GM19023 (cell line): Measurements from ENCODE around the gene ARL4D.
"Not testable (repeated sequence)": the region's sequence is repeated elsewhere in the genome, so short reads cannot be mapped to it uniquely, and the experiment has no call there.

Source experiments
- ATAC-seq: cut with Tn5 transposase; IDR thresholded peaks from one replicate; pipeline ENCODE4 v1.9.1; 2021; ENCODE audit warnings: mild to moderate bottlenecking, moderate library complexity; ENCODE audit not compliant: unreplicated experiment

ARL4D gene

GRCh38 chr17:43393944-43394482 is 4.8 kb upstream of the ARL4D start:
- ATAC-seq: no peak

- not testable (repeated sequence) for ATAC-seq
Measured at GRCh38 chr17:43394696-43395095, 4.1 kb upstream of the ARL4D start.

GRCh38 chr17:43395165-43395564 is 3.6 kb upstream of the ARL4D start:
- no peak for ATAC-seq

GRCh38 chr17:43396491-43397060 is 2.2 kb upstream of the ARL4D start:
- ATAC-seq: no peak

- ATAC-seq: no peak
Measured at GRCh38 chr17:43399839-43400328, 1.1 kb downstream of the ARL4D start.

- ATAC-seq: no peak
Measured at GRCh38 chr17:43400943-43401717, 2.3 kb downstream of the ARL4D start.

GRCh38 chr17:43402078-43402477 is 3.3 kb downstream of the ARL4D start:
- ATAC-seq: no peak

GRCh38 chr17:43402567-43402966 is 3.8 kb downstream of the ARL4D start:
- no peak for ATAC-seq

- no peak for ATAC-seq
Measured at GRCh38 chr17:43403846-43404245, 5.1 kb downstream of the ARL4D start.

GRCh38 chr17:43405861-43406260 is 7.1 kb downstream of the ARL4D start:
- no peak for ATAC-seq

GRCh38 chr17:43406676-43407645 is 8.2 kb downstream of the ARL4D start:
- no peak for ATAC-seq

GRCh38 chr17:43409131-43409530 is 10.3 kb downstream of the ARL4D start:
- ATAC-seq: no peak

- no peak for ATAC-seq
Measured at GRCh38 chr17:43410557-43411368, 12.0 kb downstream of the ARL4D start.

GRCh38 chr17:43411369-43411677 is 12.5 kb downstream of the ARL4D start:
- ATAC-seq: no peak

- ATAC-seq: no peak
Measured at GRCh38 chr17:43411749-43412148, 13.0 kb downstream of the ARL4D start.

- no peak for ATAC-seq
Measured at GRCh38 chr17:43412166-43412565, 13.4 kb downstream of the ARL4D start.

GRCh38 chr17:43416998-43417890 is 18.5 kb downstream of the ARL4D start:
- no peak for ATAC-seq

- no peak for ATAC-seq
Measured at GRCh38 chr17:43418441-43419374, 19.9 kb downstream of the ARL4D start.
